A673 (cell line): ENCODE measurements around the gene PMVK. TPM values are rescaled to one million over a fixed set of nuclear protein-coding genes. Genes with fewer than 3 reads are reported as not detected.

ENCODE experiments used
- BruUV-seq: library from RNA; stranded (reverse); fragments of 400-500 nt; replicated peaks from 2 replicates; lab custom pipeline; 2021; lab: Mats Ljungman, UMichigan
- CTCF ChIA-PET: fragments of 300-600 bp; sonication (Branson Sonifier 250); formaldehyde crosslinking; loops from one replicate; lab custom pipeline; 2022; ENCODE audit warnings: antibody characterized with exemption; lab: Charles Lee
- POLR2A ChIA-PET: fragments of 300-600 bp; sonication (Branson Sonifier 250); formaldehyde crosslinking; loops from one replicate; lab custom pipeline; 2022; ENCODE audit warnings: antibody characterized with exemption; ENCODE audit not compliant: low non-redundant PET; lab: Charles Lee
- DNase-seq: peaks from one replicate; pipeline ENCODE4 v3.0.0-alpha.2; 2015; ENCODE audit warnings: low spot score
- H3K27ac ChIP-seq: fragments of 200-600 bp; sonication (generic); 2 replicates; pipeline ENCODE4 v1.5.1; 2016; ENCODE audit warnings: mixed run types, low read depth, mild to moderate bottlenecking, mixed read lengths, antibody characterized with exemption, low read length; ENCODE audit not compliant: poor library complexity, severe bottlenecking
- H3K27me3 ChIP-seq: fragments of 200-600 bp; sonication (generic); replicated peaks from 2 replicates; pipeline ENCODE4 v1.6.1; 2017; ENCODE audit warnings: mixed run types, low read depth, mild to moderate bottlenecking, mixed read lengths, antibody characterized with exemption, low read length; ENCODE audit not compliant: insufficient read depth, poor library complexity
- H3K36me3 ChIP-seq: fragments of 200-600 bp; sonication (generic); 2 replicates; pipeline ENCODE4 v1.6.1; 2016; ENCODE audit warnings: mixed run types, mild to moderate bottlenecking, mixed read lengths, antibody characterized with exemption, low read length; ENCODE audit not compliant: insufficient read depth, poor library complexity, severe bottlenecking
- H3K4me1 ChIP-seq: fragments of 200-600 bp; sonication (generic); 2 replicates; pipeline ENCODE4 v1.6.1; 2017; ENCODE audit warnings: mixed run types, mild to moderate bottlenecking, mixed read lengths, antibody characterized with exemption, low read length; ENCODE audit not compliant: insufficient read depth, poor library complexity, severe bottlenecking
- H3K4me3 ChIP-seq: fragments of 200-600 bp; sonication (generic); 2 replicates; pipeline ENCODE4 v1.5.1; 2016; ENCODE audit warnings: low read depth, mixed run types, mild to moderate bottlenecking, mixed read lengths, low read length; ENCODE audit not compliant: poor library complexity, severe bottlenecking
- H3K9me3 ChIP-seq: fragments of 200-600 bp; sonication (generic); 2 replicates; pipeline ENCODE4 v1.6.1; 2016; ENCODE audit warnings: mixed run types, low read depth, mild to moderate bottlenecking, mixed read lengths, antibody characterized with exemption, low read length; ENCODE audit not compliant: poor library complexity, severe bottlenecking
- CTCF ChIP-seq: fragments of 300-800, 200-600 bp; sonication (generic); conservative IDR thresholded peaks from 2 replicates; pipeline ENCODE4 v1.5.1; 2017; ENCODE audit warnings: low read depth, mild to moderate bottlenecking, antibody characterized with exemption, low read length, moderate library complexity, mixed read lengths
- EZH2 ChIP-seq: fragments of 200-600 bp; sonication (generic); IDR thresholded peaks from 2 replicates; pipeline ENCODE4 v1.6.1; 2017; ENCODE audit warnings: borderline replicate concordance, low read depth, mild to moderate bottlenecking, mixed read lengths, antibody characterized with exemption, low read length; ENCODE audit not compliant: poor library complexity, severe bottlenecking
- intact Hi-C: fragments of 100-400 bp; cut with micrococcal nuclease; formaldehyde crosslinking; loops from one replicate; pipeline ENCODE4 v1.10.0; 2022; ENCODE audit not compliant: unreplicated experiment
- total RNA-seq: library from RNA; stranded (reverse); gene quantifications from 2 replicates; pipeline ENCODE4 v1.2.3, GENCODE V29; 2021

Gene PMVK
- total RNA-seq, 1 experiment from 2014 or later, result 30.8 TPM

- Histone ChIP-seq H3K4me3 (no peak overlapping the region), H3K27me3 (no peaks in the 10 kb centered on the region), H3K4me1 (peaks cover 30% of the 10 kb centered on the region), H3K9me3 (peaks cover 6% of the 10 kb centered on the region), H3K36me3 (no peaks in the 10 kb centered on the region), H3K27ac (peak overlapping the region; percentile 47)
- peak; percentile 74 for DNase-seq
- BruUV-seq, result no TSS peak
- POLR2A ChIA-PET, result no interaction called here
- TF ChIP-seq EZH2 (no peak), CTCF (no peak)
- intact Hi-C loops, result no loop called here
- CTCF ChIA-PET, result interaction anchor here (0.6 to 0.7 kb wide), 2 partner anchors 48 to 416 kb away, joined by 3 read pairs; no protein-coding TSS in a partner anchor
Observed at GRCh38 chr1:154895798-154896197, 40.7 kb downstream of the PMVK start.

DNA sequence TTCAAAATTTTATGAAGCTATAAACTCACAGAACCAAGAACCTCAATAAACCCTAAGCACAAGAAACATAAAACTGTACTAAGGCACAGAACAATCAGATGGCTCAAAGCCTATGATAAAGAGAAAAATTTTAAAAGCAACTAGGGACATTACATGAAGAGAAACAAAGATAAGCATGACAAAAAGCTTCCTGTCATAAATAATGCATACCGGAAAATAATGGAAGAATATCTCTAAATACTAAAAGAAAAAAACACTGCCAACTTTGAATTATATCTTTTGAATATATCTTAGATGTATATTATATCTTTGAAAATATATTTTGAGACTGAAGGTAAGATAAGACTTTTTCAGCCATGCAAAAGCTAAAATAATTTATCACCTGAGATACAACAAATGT lies 45.1 kb downstream of the PMVK start:
- no peak for TF ChIP-seq CTCF
- no peak for TF ChIP-seq EZH2
- peak; percentile 80 for DNase-seq
- H3K4me1 ChIP-seq, result peaks cover 27% of the 10 kb centered on the region
- intact Hi-C loops, result no loop called here
- CTCF ChIA-PET, result interaction anchor here (1.0 kb wide), 1 partner anchor 45 kb away, joined by 3 read pairs; the partner anchor contains the start of gene PMVK
- H3K4me3 ChIP-seq, result no peak overlapping the region
- H3K27me3 ChIP-seq, result no peaks in the 10 kb centered on the region
- H3K27ac ChIP-seq, result peak overlapping the region; percentile 38
- POLR2A ChIA-PET, result no interaction called here
- BruUV-seq, result no TSS peak
- H3K36me3 ChIP-seq, result no peaks in the 10 kb centered on the region
- H3K9me3 ChIP-seq, result peaks cover 6% of the 10 kb centered on the region

GRCh38 chr1:154888757-154889156 lies 47.8 kb downstream of the PMVK start:
- TF ChIP-seq CTCF (no peak), EZH2 (no peak)
- Histone ChIP-seq H3K4me1 (peaks cover 15% of the 10 kb centered on the region), H3K27ac (no peak overlapping the region), H3K9me3 (peaks cover 6% of the 10 kb centered on the region), H3K27me3 (no peaks in the 10 kb centered on the region), H3K4me3 (no peak overlapping the region), H3K36me3 (no peaks in the 10 kb centered on the region)
- POLR2A ChIA-PET, result no interaction called here
- CTCF ChIA-PET, result no interaction called here
- no TSS peak for BruUV-seq
- no peak for DNase-seq
- intact Hi-C loops, result no loop called here
